GM19238 (cell line): ENCODE measurements around the gene PLXDC1.
"Not testable (repeated sequence)": the region's sequence is repeated elsewhere in the genome, so short reads cannot be mapped to it uniquely, and the experiment has no call there.

Experiments
- DNase-seq: peaks from one replicate; pipeline ENCODE4 v3.0.0; 2011; ENCODE audit warnings: low spot score; ENCODE audit not compliant: insufficient read length

The PLXDC1 gene

GRCh38 chr17:39181303-39181702 lies 29.9 kb upstream of the PLXDC1 start:
- no peak for DNase-seq

GRCh38 chr17:39178536-39178935 lies 27.1 kb upstream of the PLXDC1 start:
- no peak for DNase-seq

GRCh38 chr17:39177256-39177655 lies 25.8 kb upstream of the PLXDC1 start:
- no peak for DNase-seq

GRCh38 chr17:39175695-39176093 lies 24.3 kb upstream of the PLXDC1 start:
- DNase-seq, result no peak

GRCh38 chr17:39174920-39175694 lies 23.7 kb upstream of the PLXDC1 start:
- peak; percentile 82 for DNase-seq

- no peak for DNase-seq
Observed at GRCh38 chr17:39173526-39174274, 22.3 kb upstream of the PLXDC1 start.

GRCh38 chr17:39173080-39173479 lies 21.6 kb upstream of the PLXDC1 start:
- no peak for DNase-seq

- DNase-seq, result no peak
Observed at GRCh38 chr17:39171933-39172332, 20.5 kb upstream of the PLXDC1 start.

GRCh38 chr17:39170558-39170957 lies 19.1 kb upstream of the PLXDC1 start:
- DNase-seq, result no peak

- DNase-seq, result no peak
Observed at GRCh38 chr17:39170109-39170508, 18.7 kb upstream of the PLXDC1 start.

GRCh38 chr17:39169518-39169917 lies 18.1 kb upstream of the PLXDC1 start:
- DNase-seq, result no peak

GRCh38 chr17:39169101-39169500 lies 17.7 kb upstream of the PLXDC1 start:
- DNase-seq, result no peak

GRCh38 chr17:39168503-39168902 lies 17.1 kb upstream of the PLXDC1 start:
- DNase-seq, result not testable (repeated sequence)

- DNase-seq, result no peak
Observed at GRCh38 chr17:39167476-39167875, 16.0 kb upstream of the PLXDC1 start.

- DNase-seq, result no peak
Observed at GRCh38 chr17:39166437-39167335, 15.2 kb upstream of the PLXDC1 start.

- no peak for DNase-seq
Observed at GRCh38 chr17:39165841-39166349, 14.5 kb upstream of the PLXDC1 start, which contains the start of gene ARL5C. Gene ARL5C (minus strand): TSS chr17:39166161. CDS start chr17:39165760, 401 bp downstream.

GRCh38 chr17:39165178-39165840 lies 13.9 kb upstream of the PLXDC1 start:
- DNase-seq, result no peak

GRCh38 chr17:39164675-39165143 lies 13.3 kb upstream of the PLXDC1 start:
- peak; percentile 95 for DNase-seq

- DNase-seq, result no peak
Observed at GRCh38 chr17:39161962-39162361, 10.5 kb upstream of the PLXDC1 start.

GRCh38 chr17:39158623-39159022 lies 7.2 kb upstream of the PLXDC1 start:
- no peak for DNase-seq

- no peak for DNase-seq
Observed at GRCh38 chr17:39156491-39156890, 5.1 kb upstream of the PLXDC1 start.
